ENCODE measurements around the gene ARID3A.

ARID3A gene

DNA sequence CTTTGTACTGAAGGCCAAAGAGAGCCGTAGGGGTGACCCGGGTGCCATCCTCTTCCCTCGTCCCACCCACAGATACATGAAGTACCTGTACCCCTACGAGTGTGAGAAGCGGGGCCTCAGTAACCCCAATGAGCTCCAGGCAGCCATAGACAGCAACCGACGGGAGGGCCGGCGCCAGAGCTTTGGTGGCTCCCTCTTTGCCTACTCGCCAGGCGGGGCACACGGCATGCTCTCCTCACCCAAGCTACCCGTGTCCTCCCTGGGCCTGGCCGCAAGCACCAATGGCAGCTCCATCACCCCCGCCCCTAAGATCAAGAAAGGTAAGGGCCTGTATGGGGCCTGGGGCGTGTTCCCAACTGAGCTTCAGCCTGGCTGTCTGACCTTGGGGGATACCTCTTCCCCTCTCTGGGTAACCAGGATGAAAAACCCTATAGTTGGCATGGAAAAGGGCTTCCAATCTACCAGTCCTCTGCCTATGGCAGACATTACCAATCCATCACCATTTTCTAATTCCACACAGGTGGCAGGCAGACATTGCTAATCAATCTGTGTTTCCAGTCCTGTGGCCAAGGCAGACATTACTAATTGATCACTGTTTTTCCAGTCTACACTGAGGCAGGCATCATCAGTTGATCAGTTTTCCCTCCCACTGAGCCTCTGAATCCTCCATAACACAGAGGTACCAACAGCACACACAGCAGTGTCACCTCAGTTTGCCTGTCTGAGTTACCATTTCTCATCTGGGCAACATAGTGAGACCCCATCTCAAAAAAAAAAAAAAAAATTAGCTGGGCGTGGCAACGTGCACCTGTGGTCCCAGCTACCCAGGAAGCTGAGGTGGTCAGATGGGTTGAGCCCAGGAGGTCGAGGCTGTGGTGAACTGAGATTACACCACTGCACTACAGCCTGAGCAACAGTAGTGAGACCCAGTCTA, 39.2 kb downstream of the ARID3A start:
- no peak for DNase-seq

DNA sequence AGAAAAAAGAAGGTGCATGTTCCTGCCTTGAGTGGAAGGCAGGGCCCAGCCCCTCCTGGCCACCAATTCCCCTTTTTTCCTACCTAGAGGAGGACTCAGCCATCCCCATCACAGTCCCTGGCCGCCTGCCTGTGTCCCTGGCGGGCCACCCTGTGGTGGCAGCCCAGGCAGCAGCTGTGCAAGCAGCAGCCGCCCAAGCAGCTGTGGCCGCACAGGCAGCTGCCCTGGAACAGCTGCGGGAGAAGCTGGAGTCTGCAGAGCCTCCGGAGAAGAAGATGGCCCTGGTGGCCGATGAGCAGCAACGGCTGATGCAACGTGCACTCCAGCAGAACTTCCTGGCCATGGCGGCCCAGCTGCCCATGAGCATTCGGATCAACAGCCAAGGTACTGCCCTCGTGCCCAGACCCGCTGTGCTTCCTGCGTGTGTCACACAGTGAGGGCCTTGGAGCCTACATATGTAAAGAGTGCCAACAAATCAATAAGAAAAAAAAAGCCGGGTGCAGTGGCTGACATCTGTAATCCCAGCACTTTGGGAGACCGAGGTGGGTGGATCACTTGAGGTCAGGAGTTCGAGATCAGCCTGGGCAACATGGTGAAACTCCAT, 40.8 kb downstream of the ARID3A start:
- no peak for DNase-seq

DNA sequence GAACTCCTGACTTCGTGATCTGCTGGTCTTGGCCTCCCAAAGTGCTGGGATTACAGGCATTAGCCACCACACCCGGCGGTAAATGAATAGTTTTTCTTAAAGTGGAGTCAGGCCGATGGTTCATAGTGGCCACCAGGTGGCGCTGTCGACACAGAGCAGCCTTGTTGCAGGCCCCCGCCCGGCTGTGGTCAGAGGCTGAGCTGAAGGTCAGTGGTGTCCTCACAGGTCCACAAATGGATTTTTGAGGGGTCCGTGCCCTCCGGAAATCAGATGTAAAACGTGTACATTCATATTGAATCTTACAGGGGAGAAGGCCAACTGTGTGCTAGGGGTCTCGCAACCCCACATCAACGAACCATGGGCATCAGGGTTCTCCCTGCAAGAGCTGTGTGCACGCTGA, 44.9 kb downstream of the ARID3A start:
- no peak for DNase-seq

DNA sequence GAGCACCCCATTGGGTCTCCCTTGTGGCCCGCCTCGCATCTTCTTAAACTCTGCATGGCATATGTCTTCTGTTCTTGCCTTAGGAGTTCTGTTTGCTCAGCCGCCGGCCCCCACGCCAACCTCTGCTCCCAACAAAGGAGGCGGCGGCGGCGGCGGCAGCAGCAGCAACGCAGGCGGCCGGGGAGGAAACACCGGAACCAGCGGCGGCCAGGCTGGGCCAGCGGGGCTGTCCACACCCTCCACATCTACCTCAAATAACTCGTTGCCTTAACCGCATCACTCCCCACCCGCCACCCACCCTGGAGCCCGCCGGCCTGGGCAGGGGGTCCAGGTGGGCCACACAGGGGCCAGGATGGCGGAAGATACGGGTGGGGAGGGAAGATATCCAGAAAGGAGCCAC, 46.0 kb downstream of the ARID3A start:
- DNase-seq: no peak

DNA sequence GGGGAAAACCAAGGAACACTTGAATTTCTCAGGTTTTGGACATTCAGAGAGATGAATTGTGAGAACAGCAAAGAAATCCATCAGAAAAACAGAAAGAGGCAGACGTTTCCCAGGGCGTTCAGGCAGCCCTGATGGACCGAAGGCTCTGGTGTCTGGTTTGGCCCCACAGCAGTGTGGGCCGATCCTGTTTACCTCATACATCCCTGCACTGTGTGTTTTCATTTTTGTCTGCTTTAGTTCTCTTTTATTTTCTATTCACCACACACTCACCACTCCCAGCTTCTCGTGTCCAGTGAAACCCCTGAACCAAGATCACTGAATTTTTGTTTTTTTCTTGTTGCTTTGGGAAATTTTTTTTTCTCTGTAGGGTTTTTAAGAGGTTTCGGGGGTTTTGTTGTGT, 46.4 kb downstream of the ARID3A start:
- no peak for DNase-seq

DNA sequence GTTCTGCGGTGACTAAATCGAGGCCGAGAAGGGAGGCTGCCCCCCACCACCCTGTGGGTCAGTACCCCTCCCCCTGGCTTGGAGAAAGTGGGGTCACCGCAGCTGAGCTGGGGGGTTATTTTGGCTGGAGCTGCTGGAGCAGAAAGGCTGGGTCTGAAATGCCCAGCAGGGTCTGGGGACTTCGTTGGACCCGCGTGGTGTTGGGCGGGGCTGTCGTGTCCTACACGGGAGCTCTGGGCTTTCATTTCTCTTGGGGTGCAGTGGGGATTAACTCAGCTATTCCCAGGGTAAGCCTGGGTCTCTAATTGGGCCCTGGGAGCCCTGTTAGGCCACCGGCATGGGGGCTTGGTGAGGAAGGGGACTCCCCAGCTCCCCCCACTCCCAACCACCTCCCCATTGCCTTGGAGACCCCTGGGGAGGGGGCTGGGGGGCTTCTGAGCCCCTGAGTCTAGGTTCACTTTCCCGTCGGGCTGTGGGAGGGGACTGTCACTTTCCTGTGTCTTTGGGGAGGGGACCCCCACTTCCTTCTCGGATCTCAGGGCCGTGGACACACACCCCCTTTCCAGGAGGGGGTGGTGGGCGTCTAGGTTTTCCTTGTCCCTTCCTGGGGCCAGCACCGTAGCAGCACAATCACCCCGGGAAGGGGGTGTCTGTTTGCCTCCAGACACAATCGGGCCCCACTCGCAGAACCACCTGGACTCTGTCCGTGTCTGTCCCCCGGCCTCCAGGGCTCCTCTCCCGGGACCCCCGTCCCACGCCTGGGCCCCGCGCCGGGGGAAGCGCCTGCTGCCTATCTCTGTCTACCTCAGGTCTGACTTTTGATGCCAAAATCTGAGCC, 48.1 kb downstream of the ARID3A start:
- DNase-seq: no peak

DNA sequence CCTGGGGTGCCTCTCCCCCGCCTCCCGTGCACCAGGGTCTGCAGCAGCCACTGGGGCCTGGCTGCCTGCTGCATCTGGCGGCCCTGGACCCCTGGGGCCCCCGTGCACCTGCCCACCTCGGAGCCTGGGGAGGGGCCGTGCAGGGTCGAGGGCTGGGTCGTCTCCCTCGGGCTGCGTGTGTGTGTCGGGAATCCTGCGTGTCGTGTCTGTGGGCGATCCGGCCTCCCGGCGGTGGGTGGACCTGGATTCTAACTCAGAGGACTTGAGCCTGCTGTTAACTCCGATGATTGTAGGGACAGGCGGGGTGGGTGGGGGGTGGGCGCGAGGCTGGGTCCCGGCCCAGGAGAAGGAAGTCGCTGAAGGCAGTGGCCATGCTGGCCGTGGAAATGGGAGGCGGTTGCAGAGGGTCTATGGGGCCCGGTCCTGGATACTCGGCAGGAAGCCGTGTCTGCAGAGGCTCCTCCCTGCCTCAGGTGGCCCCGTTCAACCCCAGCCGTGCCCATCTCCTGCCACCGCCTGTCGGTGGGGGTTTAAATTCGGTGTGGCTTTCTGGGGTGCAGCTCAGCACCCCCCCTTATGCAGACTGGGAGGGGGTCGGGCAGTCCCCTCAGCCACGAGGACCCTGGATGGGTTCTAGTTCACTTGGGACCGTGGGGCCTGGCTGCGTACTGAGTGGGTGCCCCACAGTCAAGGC, 48.9 kb downstream of the ARID3A start:
- DNase-seq: no peak

DNA sequence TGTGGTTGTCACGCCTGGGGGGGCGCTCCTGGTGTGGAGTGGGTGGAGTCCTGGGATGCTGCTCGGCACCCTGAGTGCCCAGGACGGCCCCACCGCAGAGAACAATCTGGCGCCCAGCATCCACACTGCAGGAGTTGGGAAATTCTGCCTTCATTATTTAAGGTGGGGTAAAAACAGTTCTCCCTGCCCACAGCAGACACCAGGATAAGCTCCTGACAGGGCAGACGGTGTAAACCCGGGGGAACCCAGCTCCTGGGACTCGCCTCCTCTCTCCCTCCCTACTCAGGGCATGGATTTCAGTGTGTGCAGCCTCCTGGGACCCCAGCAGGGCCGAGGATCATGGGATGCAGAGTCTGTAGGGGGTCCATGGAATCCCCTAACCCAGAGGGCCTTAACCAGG, 50.6 kb downstream of the ARID3A start:
- no peak for DNase-seq

DNA sequence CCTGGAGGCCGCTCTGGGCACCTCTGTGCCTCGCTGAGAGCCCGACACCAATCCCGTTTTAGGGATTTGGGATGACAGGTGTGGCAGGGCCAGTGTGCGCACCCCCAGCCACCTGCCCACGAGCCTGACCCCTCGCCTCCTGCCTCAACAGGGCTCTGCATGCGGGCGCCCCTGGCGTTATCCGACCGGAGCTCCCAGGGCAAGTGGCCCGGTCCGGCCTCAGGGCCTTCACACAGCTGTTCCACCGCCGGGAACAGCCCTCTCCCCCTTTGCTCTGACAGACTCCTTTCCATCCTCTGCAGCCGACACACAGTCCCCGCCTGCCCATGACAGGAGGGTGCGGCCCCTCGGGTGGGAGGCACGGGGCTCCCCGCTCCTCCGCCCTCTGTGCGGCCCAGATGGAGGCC, 51.2 kb downstream of the ARID3A start:
- no peak for DNase-seq

DNA sequence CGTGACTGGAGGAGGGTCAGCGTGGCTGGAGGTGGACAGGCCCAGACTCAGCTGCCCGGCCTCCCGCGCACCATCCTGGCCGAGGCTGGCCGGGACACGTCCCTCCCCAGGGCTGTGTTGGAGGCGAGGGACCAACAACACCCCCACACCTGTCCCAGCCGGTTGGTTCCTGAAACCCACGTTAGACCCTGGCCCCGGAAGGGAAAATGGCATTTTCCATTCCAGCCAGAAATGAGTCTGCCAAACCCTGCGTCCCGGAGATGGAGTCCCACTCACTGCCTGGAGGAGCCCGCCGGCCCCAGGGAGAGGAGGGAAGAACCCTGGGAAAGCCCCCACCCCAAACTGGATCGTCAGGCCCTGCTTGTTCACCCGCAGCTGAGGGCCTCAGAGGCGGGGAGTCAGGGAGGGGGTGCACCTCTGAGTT, 53.5 kb downstream of the ARID3A start:
- DNase-seq: no peak

DNA sequence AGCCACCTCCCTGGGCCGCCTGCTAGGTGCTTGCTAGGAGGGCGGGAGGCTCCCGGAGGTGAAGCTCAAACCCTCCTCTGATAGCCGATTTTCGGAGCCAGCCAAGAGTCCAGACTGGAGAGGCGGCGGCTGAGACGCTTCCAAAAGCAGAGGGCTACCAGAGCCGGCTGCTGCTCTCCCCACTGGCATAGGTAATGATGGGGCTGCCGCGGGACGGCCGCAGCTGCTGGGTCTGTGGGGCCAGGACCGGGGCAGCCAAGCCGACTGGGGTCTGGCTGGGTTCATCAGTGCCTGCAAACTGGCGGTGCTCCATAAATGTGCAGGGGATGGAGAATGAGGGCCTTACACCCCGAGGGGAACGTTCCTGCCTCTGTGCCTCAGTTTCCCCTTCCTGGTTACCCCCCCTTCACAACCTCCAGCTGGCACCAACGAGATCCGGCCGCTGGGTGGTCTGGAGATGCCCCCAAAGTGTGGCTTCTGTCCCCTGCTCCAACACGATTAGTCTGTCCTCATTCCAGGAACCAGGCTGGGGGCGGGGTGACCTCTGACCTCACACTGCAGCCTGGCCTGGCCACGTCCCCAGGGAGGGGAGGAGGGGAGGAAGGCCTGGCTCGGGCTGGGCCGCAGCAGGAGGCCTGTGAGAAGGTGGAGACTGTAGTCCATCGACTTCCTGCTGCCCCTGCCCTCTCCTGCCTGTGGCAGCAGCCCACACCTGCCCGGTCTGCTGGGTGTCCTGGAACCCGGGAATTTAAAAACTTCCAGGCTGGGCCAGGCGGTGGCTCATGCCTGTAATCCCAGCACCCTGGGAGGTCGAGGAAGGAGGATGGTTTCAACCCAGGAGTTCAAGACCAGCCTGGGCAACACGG, 54.5 kb downstream of the ARID3A start:
- no peak for DNase-seq

DNA sequence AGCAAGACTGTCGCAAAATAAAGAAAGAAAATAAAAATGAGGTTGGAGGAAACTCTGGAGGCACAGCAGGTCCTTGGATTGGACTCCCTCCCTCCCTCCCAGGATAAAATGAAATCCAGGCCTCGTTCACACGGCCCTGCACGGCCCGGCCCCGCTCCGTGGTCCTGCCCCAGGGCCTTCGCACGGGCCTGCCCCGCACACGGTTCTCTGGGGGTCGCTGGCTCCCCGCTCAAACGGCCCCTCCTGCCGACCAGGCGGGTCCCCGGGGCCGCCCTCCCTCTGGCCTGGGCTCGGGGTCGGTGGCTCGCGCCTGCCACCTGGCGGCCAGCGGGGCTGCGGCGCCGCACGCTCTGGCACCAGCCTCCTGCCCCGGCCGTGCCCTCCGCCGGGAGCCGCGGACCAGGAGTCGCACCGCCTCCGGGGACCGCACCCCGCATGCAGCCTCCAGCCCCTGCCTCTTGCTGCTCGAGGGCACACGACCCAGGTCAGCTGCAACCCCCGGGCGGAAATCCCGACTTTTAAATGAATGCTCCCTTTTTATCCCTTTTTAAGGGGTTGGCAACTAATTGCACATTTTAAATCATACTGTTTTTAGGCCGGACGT, 56.8 kb downstream of the ARID3A start:
- DNase-seq: peak; percentile 80

DNA sequence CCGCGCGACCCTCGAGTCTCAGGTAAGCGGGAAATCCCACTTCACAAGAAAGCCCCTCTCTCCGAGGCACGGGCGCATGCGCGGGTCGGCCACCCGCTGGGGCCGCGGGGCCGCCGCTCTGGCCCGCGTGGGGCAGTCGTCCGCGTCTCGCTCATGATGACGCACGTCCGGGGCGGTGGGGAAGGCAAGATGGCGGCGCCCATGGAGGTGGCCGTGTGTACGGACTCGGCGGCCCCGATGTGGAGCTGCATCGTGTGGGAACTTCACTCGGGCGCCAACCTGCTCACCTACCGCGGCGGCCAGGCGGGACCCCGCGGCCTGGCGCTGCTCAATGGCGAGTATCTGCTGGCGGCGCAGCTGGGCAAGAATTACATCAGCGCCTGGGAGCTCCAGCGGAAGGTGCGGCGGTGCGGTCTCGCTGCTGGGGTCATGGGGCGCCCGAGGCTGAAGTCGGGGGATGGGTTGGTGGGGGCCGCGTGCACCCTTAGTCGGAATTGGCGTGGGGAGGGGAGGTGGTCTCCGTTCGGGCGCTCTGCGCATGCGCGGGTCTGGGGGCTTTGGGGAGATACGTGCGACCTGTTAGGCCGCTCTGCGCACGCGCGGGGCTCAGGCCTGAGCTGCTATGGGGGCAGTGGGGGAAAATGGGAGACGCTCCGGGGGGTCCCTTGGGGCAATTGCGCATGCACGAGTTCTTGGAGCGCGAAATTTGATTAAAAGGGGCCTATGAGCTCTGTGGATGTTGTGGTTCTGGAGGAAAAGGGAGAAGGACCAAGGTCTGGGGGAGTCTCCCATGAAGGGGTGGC, 58.5 kb downstream of the ARID3A start, which contains the start of gene WDR18:
WDR18 (plus strand) TSS at position 181 of the 803 bp plus-strand sequence; CDS start at position 190, 9 bp downstream.
- peak; percentile 93 for DNase-seq

DNA sequence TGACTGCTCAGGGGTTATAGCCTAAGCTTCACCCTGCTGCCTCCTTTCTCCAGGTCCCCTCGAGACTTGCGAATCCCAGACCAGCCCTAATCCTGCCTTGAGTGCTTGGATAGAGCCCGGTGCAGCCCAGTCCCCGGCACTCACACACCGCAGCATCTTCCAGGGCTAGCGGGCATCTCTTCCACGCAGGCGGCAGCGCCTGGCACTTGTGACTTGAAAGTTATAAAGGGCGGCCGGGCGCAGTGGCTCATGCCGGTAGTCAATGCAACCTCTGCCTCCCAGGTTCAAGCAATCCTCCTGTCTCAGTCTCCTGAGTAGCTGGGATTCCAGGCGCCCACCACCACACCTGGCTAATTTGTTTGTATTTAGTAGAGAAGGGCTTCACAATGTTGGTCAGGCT, 60.2 kb downstream of the ARID3A start:
- DNase-seq: no peak

DNA sequence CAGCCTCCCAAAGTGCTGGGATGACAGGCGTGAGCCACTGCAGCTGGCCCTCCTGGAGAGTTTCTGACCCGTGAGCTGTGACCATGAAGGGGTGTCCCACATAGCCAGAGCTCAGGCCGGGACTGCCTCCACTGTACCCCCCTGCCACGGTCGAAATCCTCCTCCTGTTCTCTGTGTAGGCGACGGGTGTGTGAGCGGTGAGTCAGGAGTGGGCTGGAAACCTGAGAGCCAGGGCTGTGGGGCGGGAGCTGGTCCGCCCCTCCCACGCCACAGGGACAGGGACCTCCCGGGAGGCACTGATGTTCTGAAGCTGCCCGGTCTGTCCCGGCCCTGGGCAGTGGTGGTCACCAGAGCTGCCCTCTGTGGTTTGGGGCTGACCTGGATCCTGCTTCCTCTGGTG, 62.2 kb downstream of the ARID3A start:
- DNase-seq: no peak

DNA sequence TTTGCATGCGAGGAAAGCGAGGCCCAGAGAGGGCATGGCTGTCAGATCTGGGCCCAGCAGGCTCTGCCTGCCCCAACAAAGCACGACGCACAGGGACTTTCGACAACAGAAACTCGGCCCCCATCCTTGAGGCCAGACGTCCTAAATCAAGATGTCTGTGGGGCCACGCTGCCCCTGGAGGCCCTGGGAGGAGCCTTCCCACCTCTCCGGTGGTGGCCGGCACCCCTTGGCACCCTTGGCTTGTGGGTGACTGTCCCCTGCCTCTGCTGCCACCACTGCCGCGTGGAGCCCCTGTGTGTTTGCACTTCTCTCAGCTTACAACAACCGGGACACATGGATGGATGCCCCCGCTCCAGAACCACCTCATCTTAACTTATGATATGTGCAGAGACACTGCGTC, 62.7 kb downstream of the ARID3A start:
- DNase-seq: no peak

DNA sequence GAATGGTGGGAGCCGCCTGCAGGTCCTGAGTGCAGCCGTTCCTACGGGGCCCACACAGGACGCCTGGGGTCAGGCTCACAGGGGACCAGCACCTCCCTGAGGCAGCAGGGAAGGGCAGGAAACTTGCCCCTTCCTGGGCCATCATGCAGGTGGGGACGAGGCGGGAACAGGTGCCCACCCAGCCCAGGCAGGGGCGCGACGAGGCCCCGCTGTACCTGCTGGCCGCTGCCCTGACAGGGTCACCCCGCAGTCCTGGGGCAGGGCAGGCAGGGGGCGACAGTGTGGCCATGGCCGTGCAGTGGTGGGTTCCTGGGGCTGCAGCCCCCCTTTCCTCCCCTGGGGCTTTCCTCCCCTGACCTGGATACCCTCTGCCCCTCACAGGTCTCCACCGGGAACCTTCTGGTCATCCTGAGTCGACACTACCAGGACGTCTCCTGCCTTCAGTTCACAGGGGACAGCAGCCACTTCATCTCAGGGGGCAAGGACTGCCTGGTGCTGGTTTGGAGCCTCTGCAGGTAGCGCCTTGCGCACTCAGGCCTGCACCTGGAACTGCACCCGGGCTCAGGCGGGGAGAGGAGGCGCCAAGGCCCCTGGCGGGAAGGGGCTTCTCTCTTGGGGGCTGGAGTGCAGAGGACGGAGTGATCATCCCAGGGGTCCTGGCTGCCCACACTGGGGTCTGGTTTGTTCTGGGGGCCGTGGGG, 63.7 kb downstream of the ARID3A start:
- DNase-seq: no peak

DNA sequence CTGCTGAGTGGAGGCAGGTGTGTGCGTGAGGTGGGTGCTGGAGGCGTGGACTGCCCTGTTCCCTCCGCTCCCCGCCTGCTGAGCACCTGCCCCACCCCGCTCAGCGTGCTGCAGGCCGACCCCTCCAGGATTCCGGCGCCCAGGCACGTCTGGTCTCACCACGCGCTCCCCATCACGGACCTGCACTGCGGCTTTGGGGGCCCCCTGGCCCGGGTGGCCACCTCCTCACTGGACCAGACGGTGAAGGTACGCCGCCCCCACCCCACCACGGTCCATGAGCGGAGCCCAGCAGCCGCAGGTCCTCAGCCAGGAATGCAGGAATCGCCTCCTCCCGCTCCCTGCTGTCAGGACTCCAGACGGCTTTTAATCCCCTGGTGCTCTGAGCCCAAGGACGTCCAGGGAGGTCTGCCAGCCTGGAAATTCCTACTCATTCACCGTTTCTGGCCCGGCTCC, 64.3 kb downstream of the ARID3A start:
- no peak for DNase-seq

DNA sequence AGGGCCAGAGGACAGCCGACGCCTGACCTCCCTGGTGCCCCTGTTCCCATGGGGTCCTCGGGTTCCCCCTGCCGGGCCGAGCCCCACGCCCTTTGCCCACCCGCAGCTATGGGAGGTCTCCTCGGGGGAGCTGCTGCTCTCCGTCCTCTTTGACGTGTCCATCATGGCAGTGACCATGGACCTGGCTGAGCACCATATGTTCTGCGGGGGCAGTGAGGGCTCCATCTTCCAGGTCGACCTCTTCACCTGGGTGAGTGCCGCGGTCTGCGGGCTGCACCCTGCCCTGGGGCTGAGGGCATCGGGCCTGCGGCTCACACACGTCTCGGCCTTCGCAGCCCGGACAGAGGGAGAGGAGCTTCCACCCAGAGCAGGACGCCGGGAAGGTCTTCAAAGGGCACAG, 64.9 kb downstream of the ARID3A start:
- DNase-seq: no peak
